Measurements from ENCODE around the gene MMP2. TPM values are rescaled to one million over a fixed set of nuclear protein-coding genes. Genes with fewer than 3 reads are reported as not detected.

The MMP2 gene
- polyA plus RNA-seq, 1 donor from 2014 or later, result 2.5 TPM

- Histone ChIP-seq H3K4me2 (ENCODE audit: low read length) (no peak overlapping the region), H3K9ac (ENCODE audit: low read length) (no peak overlapping the region), H3K9me3 (ENCODE audit: low read length) (no peaks in the 10 kb centered on the region), H4K20me1 (ENCODE audit: insufficient read depth) (no peaks in the 10 kb centered on the region), H3K27ac (ENCODE audit: low read length) (no peak overlapping the region), H3K4me3 (ENCODE audit: low read length) (no peak overlapping the region), H3K9me2 (ENCODE audit: insufficient read depth, low read length) (no peaks in the 10 kb centered on the region), H2AFZ (ENCODE audit: low read depth, low read length) (no peak overlapping the region), H3K79me2 (replicated peaks; ENCODE audit: insufficient read depth, low read length) (no peaks in the 10 kb centered on the region), H3F3A (ENCODE audit: insufficient read depth, low read length, poor library complexity, severe bottlenecking) (no peaks in the 10 kb centered on the region), H3K36me3 (ENCODE audit: insufficient read depth, low read length) (no peaks in the 10 kb centered on the region), H3K27me3 (ENCODE audit: insufficient read depth, low read depth, low read length) (no peaks in the 10 kb centered on the region)
- TF ChIP-seq REST (IDR thresholded peaks at IDR 0.05; ENCODE audit: borderline replicate concordance) (no peak), TAF1 (IDR thresholded peaks at IDR 0.05; ENCODE audit: low read depth) (no peak), RAD21 (conservative IDR thresholded peaks at IDR 0.05) (no peak), MXI1 (conservative IDR thresholded peaks at IDR 0.05; ENCODE audit: poor library complexity, severe bottlenecking) (no peak), EZH2 (IDR thresholded peaks at IDR 0.05; ENCODE audit: borderline replicate concordance, insufficient read depth, low read length, poor library complexity, severe bottlenecking) (no peak), CTCF (IDR thresholded peaks at IDR 0.05; ENCODE audit: poor library complexity, severe bottlenecking) (no peak), EP300 (conservative IDR thresholded peaks at IDR 0.05; ENCODE audit: poor library complexity, severe bottlenecking) (no peak), POLR2AphosphoS5 (IDR thresholded peaks at IDR 0.05) (no peak), SMC3 (conservative IDR thresholded peaks at IDR 0.05; ENCODE audit: poor library complexity) (no peak)
Observed at GRCh38 chr16:55438281-55438680, 40.7 kb upstream of the MMP2 start.

GRCh38 chr16:55439101-55439690 is 39.8 kb upstream of the MMP2 start:
- H3K9ac ChIP-seq (ENCODE audit: low read length), result no peak overlapping the region
- TF ChIP-seq CTCF (IDR thresholded peaks at IDR 0.05; ENCODE audit: poor library complexity, severe bottlenecking) (no peak), TAF1 (IDR thresholded peaks at IDR 0.05; ENCODE audit: low read depth) (no peak), SMC3 (conservative IDR thresholded peaks at IDR 0.05; ENCODE audit: poor library complexity) (no peak), POLR2AphosphoS5 (IDR thresholded peaks at IDR 0.05) (no peak), RAD21 (conservative IDR thresholded peaks at IDR 0.05) (no peak), MXI1 (conservative IDR thresholded peaks at IDR 0.05; ENCODE audit: poor library complexity, severe bottlenecking) (no peak), EP300 (conservative IDR thresholded peaks at IDR 0.05; ENCODE audit: poor library complexity, severe bottlenecking) (no peak), REST (IDR thresholded peaks at IDR 0.05; ENCODE audit: borderline replicate concordance) (no peak), EZH2 (IDR thresholded peaks at IDR 0.05; ENCODE audit: borderline replicate concordance, insufficient read depth, low read length, poor library complexity, severe bottlenecking) (no peak)
- H3F3A ChIP-seq (ENCODE audit: insufficient read depth, low read length, poor library complexity, severe bottlenecking), result no peaks in the 10 kb centered on the region
- no peaks in the 10 kb centered on the region for H4K20me1 ChIP-seq (ENCODE audit: insufficient read depth)
- H3K4me2 ChIP-seq (ENCODE audit: low read length), result no peak overlapping the region
- H3K9me3 ChIP-seq (ENCODE audit: low read length), result no peaks in the 10 kb centered on the region
- no peak overlapping the region for H2AFZ ChIP-seq (ENCODE audit: low read depth, low read length)
- no peak overlapping the region for H3K4me3 ChIP-seq (ENCODE audit: low read length)
- no peaks in the 10 kb centered on the region for H3K79me2 ChIP-seq (replicated peaks; ENCODE audit: insufficient read depth, low read length)
- H3K27me3 ChIP-seq (ENCODE audit: insufficient read depth, low read depth, low read length), result no peaks in the 10 kb centered on the region
- H3K9me2 ChIP-seq (ENCODE audit: insufficient read depth, low read length), result no peaks in the 10 kb centered on the region
- H3K27ac ChIP-seq (ENCODE audit: low read length), result no peak overlapping the region
- no peaks in the 10 kb centered on the region for H3K36me3 ChIP-seq (ENCODE audit: insufficient read depth, low read length)

Measured in neural cell (in vitro differentiated cells).